ENCODE measurements around the gene SAXO1.

The SAXO1 gene

GRCh38 chr9:18909140-18910018, 123.6 kb downstream of the SAXO1 start:
- no peak for DNase-seq

- no peak for DNase-seq
Measured at GRCh38 chr9:18907927-18908625, 124.9 kb downstream of the SAXO1 start.

GRCh38 chr9:18906656-18907395, 126.2 kb downstream of the SAXO1 start:
- no peak for DNase-seq

- no peak for DNase-seq
Measured at GRCh38 chr9:18905883-18906629, 127.0 kb downstream of the SAXO1 start.

GRCh38 chr9:18905028-18905882, 127.8 kb downstream of the SAXO1 start:
- no peak for DNase-seq

GRCh38 chr9:18903450-18903849, 129.6 kb downstream of the SAXO1 start:
- DNase-seq: no peak

GRCh38 chr9:18896531-18897179, 136.4 kb downstream of the SAXO1 start:
- no peak for DNase-seq

GRCh38 chr9:18896004-18896403, 137.0 kb downstream of the SAXO1 start:
- no peak for DNase-seq

- no peak for DNase-seq
Measured at GRCh38 chr9:18893491-18893890, 139.5 kb downstream of the SAXO1 start.

- DNase-seq: no peak
Measured at GRCh38 chr9:18893046-18893445, 140.0 kb downstream of the SAXO1 start.

- DNase-seq: no peak
Measured at GRCh38 chr9:18891946-18892670, 140.9 kb downstream of the SAXO1 start.

- DNase-seq: no peak
Measured at GRCh38 chr9:18890372-18890771, 142.6 kb downstream of the SAXO1 start.

GRCh38 chr9:18889550-18889949, 143.5 kb downstream of the SAXO1 start:
- no peak for DNase-seq

- no peak for DNase-seq
Measured at GRCh38 chr9:18888290-18888689, 144.7 kb downstream of the SAXO1 start.

- DNase-seq: no peak
Measured at GRCh38 chr9:18887546-18887945, 145.5 kb downstream of the SAXO1 start.

- no peak for DNase-seq
Measured at GRCh38 chr9:18881758-18882157, 151.3 kb downstream of the SAXO1 start.

- DNase-seq: no peak
Measured at GRCh38 chr9:18877984-18878383, 155.0 kb downstream of the SAXO1 start.
